NCI-H1105 (cell line): Measurements from ENCODE around the gene DNAH3.

Source experiments
- DNase-seq: peaks from one replicate; lab custom pipeline; 2025; lab: John Stamatoyannopoulos, UW

DNAH3 gene

GRCh38 chr16:20906341-20907255 is 244.0 kb downstream of the DNAH3 start:
- DNase-seq = no peak

GRCh38 chr16:20905576-20905975 is 245.1 kb downstream of the DNAH3 start:
- DNase-seq = no peak

- DNase-seq = no peak
Measured at GRCh38 chr16:20904507-20905081, 246.1 kb downstream of the DNAH3 start.

GRCh38 chr16:20903899-20904506 is 246.6 kb downstream of the DNAH3 start:
- DNase-seq = no peak

- DNase-seq = no peak
Measured at GRCh38 chr16:20903116-20903898, 247.3 kb downstream of the DNAH3 start.

GRCh38 chr16:20902426-20902825 is 248.2 kb downstream of the DNAH3 start:
- DNase-seq = no peak

GRCh38 chr16:20901436-20902112 is 249.1 kb downstream of the DNAH3 start:
- no peak for DNase-seq

GRCh38 chr16:20901068-20901435 is 249.6 kb downstream of the DNAH3 start:
- no peak for DNase-seq

- DNase-seq = peak; percentile 89
Measured at GRCh38 chr16:20900299-20901067, 250.2 kb downstream of the DNAH3 start, which contains the start of the genes DCUN1D3 and LYRM1. Gene DCUN1D3, minus strand, starts transcription at chr16:20900358. Its CDS starts 37,820 bp downstream, at chr16:20862538. Gene LYRM1, plus strand, starts transcription at chr16:20900771. Its CDS starts 14,785 bp downstream, at chr16:20915556.

GRCh38 chr16:20899477-20900298 is 251.0 kb downstream of the DNAH3 start:
- no peak for DNase-seq

- DNase-seq = no peak
Measured at GRCh38 chr16:20899071-20899470, 251.6 kb downstream of the DNAH3 start.

GRCh38 chr16:20897922-20898321 is 252.7 kb downstream of the DNAH3 start:
- DNase-seq = no peak

- no peak for DNase-seq
Measured at GRCh38 chr16:20897253-20897897, 253.3 kb downstream of the DNAH3 start.

GRCh38 chr16:20894388-20894787 is 256.3 kb downstream of the DNAH3 start:
- DNase-seq = no peak

GRCh38 chr16:20889625-20890275 is 260.9 kb downstream of the DNAH3 start:
- no peak for DNase-seq

GRCh38 chr16:20887207-20887606 is 263.4 kb downstream of the DNAH3 start:
- no peak for DNase-seq

GRCh38 chr16:20886320-20886719 is 264.3 kb downstream of the DNAH3 start:
- DNase-seq = no peak

- DNase-seq = no peak
Measured at GRCh38 chr16:20884240-20884556, 266.4 kb downstream of the DNAH3 start.
